HepG2 (cell line): ENCODE data around the gene C5AR1. TPM values are rescaled to one million over a fixed set of nuclear protein-coding genes. Genes with fewer than 3 reads are reported as not detected.

Experiments used
- ARID5B ChIP-seq: IDR thresholded peaks from 2 replicates; pipeline ENCODE4 v1.4.0; 2020; ENCODE audit warnings: mild to moderate bottlenecking, missing genetic modification reagents
- ATF7-NPFF ChIP-seq: sonication (generic); formaldehyde crosslinking; IDR thresholded peaks from 2 replicates; pipeline ENCODE4 v1.8.1; 2023; ENCODE audit warnings: mild to moderate bottlenecking, low read depth, missing genetic modification reagents, moderate library complexity
- CCAR2 ChIP-seq: fragments of 200-400 bp; formaldehyde crosslinking; optimal IDR thresholded peaks from 2 replicates; pipeline ENCODE3; 2018; ENCODE audit warnings: low read depth, mild to moderate bottlenecking, low read length, moderate library complexity
- CCDC6 ChIP-seq: sonication (generic); formaldehyde crosslinking; IDR thresholded peaks from 2 replicates; pipeline ENCODE4 v1.8.1; 2022; ENCODE audit warnings: mild to moderate bottlenecking, missing genetic modification reagents, moderate library complexity
- DDIT3 ChIP-seq: sonication (generic); formaldehyde crosslinking; IDR thresholded peaks from 2 replicates; pipeline ENCODE4 v1.4.0; 2020; ENCODE audit warnings: mild to moderate bottlenecking, missing genetic modification reagents
- ETV6 ChIP-seq: sonication (generic); formaldehyde crosslinking; conservative IDR thresholded peaks from 2 replicates; pipeline ENCODE4 v1.4.0; 2020; ENCODE audit warnings: missing genetic modification reagents
- FOXP1 ChIP-seq, 2 experiments: fragments of 450-650 bp in 1 of 2; IDR thresholded peaks; 2 replicates each; pipeline ENCODE4 v1.6.1; 2017 to 2018; ENCODE audit warnings: antibody characterized with exemption in 1 of 2
- HES4 ChIP-seq: sonication (generic); formaldehyde crosslinking; IDR thresholded peaks from 2 replicates; pipeline ENCODE4 v1.9.0; 2021; ENCODE audit warnings: mild to moderate bottlenecking, missing genetic modification reagents, borderline replicate concordance
- MEIS2 ChIP-seq: sonication (generic); formaldehyde crosslinking; IDR thresholded peaks from 2 replicates; pipeline ENCODE4 v1.9.0; 2021; ENCODE audit warnings: mild to moderate bottlenecking, missing genetic modification reagents
- SP2 ChIP-seq: sonication (generic); formaldehyde crosslinking; IDR thresholded peaks from 2 replicates; pipeline ENCODE4 v1.5.1; 2020; ENCODE audit warnings: mild to moderate bottlenecking, missing genetic modification reagents
- TEAD3 ChIP-seq: optimal IDR thresholded peaks from 2 replicates; pipeline ENCODE3; 2016; ENCODE audit warnings: borderline replicate concordance
- TMF1 ChIP-seq: sonication (generic); formaldehyde crosslinking; IDR thresholded peaks from 2 replicates; pipeline ENCODE4 v1.8.1; 2022; ENCODE audit warnings: low read depth, missing genetic modification reagents
- TP53 ChIP-seq: sonication (generic); formaldehyde crosslinking; conservative IDR thresholded peaks from 2 replicates; pipeline ENCODE4 v1.4.0; 2020; ENCODE audit warnings: missing genetic modification reagents
- YEATS4 ChIP-seq: sonication (generic); formaldehyde crosslinking; IDR thresholded peaks from 2 replicates; pipeline ENCODE4 v1.4.0; 2020; ENCODE audit warnings: missing genetic modification reagents, borderline replicate concordance
- ZEB1 ChIP-seq: IDR thresholded peaks from 2 replicates; pipeline ENCODE4 v1.6.1; 2012; ENCODE audit warnings: mild to moderate bottlenecking, low read depth, inconsistent platforms; ENCODE audit not compliant: insufficient replicate concordance
- ZNF124 ChIP-seq: sonication (generic); formaldehyde crosslinking; IDR thresholded peaks from 2 replicates; pipeline ENCODE4 v1.4.0; 2020; ENCODE audit warnings: missing genetic modification reagents
- ZNF160 ChIP-seq: sonication (generic); formaldehyde crosslinking; IDR thresholded peaks from 2 replicates; pipeline ENCODE4 v1.8.0; 2022; ENCODE audit warnings: mild to moderate bottlenecking, inconsistent platforms, missing genetic modification reagents
- ZNF496 ChIP-seq: sonication (generic); formaldehyde crosslinking; IDR thresholded peaks from 2 replicates; pipeline ENCODE4 v1.8.1; 2023; ENCODE audit warnings: mild to moderate bottlenecking, moderate library complexity, missing genetic modification reagents; ENCODE audit not compliant: insufficient replicate concordance
- ZNF574 ChIP-seq: sonication (generic); formaldehyde crosslinking; IDR thresholded peaks from 2 replicates; pipeline ENCODE4 v1.4.0; 2020; ENCODE audit warnings: missing genetic modification reagents
- ZNF615 ChIP-seq: sonication (generic); formaldehyde crosslinking; IDR thresholded peaks from 2 replicates; pipeline ENCODE4 v1.5.0; 2020; ENCODE audit warnings: mild to moderate bottlenecking, missing genetic modification reagents, borderline replicate concordance
- ZNF703 ChIP-seq: sonication (generic); formaldehyde crosslinking; IDR thresholded peaks from 2 replicates; pipeline ENCODE4 v1.5.1; 2020; ENCODE audit warnings: missing genetic modification reagents, mild to moderate bottlenecking, moderate library complexity, borderline replicate concordance
- ZNF746 ChIP-seq: sonication (generic); formaldehyde crosslinking; IDR thresholded peaks from 2 replicates; pipeline ENCODE4 v1.8.0; 2022; ENCODE audit warnings: mild to moderate bottlenecking, missing genetic modification reagents
- polyA plus RNA-seq, 8 experiments: library from polyadenylated mRNA; depleted of rRNA in 3 of 8; stranded (reverse) in 7 of 8; unstranded in 1 of 8; fragments of >200 nt; fragmentation: Illumina TruSeq in 4 of 8; extraction: Trizol in 4 of 8; gene quantifications; 2 replicates each; pipeline versions ENCODE4 v1.2.1 to v1.2.3, GENCODE V29; 2011 to 2016; ENCODE audit warnings: low read depth in 4 of 8, missing spikeins in 1 of 8, mixed read lengths in 1 of 8; ENCODE audit not compliant: insufficient read depth in 1 of 8
- total RNA-seq, 5 experiments: library from RNA; depleted of rRNA; stranded (reverse); fragments of >200 nt; fragmentation: Illumina TruSeq; extraction: Trizol; gene quantifications; 2 replicates each; pipeline ENCODE4 v1.2.3, GENCODE V29; 2016; ENCODE audit warnings: low read depth in 1 of 5

C5AR1 gene
- total and polyA plus RNA-seq, 2 of the 13 experiments (the other 11 are each of a cell fraction or from before 2014, with no cell fraction given), result 0.07 to 1.6 TPM

GRCh38 chr19:47273313-47274070, 36.2 kb upstream of the C5AR1 start (continued):
- no peak for TF ChIP-seq HES4
- TF ChIP-seq FOXP1 (IDR thresholded peaks at IDR 0.05), result no peak
- no peak for TF ChIP-seq FOXP1 (CRISPR knock-in tag; IDR thresholded peaks at IDR 0.05)
- TF ChIP-seq CCDC6 (CRISPR knock-in tag), result no peak
- no peak; the same call in 1 of the 2 replicates for TF ChIP-seq TMF1 (CRISPR knock-in tag)
- TF ChIP-seq ZNF496 (CRISPR knock-in tag), result no peak
- no peak for TF ChIP-seq TEAD3 (CRISPR knock-in tag)
- TF ChIP-seq ZNF160 (CRISPR knock-in tag), result 0 out of 2 replicates have a peak, but pooled peaks have one; percentile 64
- TF ChIP-seq ZNF746, result no peak
- no peak for TF ChIP-seq ETV6 (CRISPR knock-in tag)
- peak; percentile 57; the same call in 1 of the 2 replicates for TF ChIP-seq ZNF574 (CRISPR knock-in tag)
- peak; percentile 79 for TF ChIP-seq ATF7-NPFF
- 0 out of 2 replicates have a peak, but pooled peaks have one; percentile 52 for TF ChIP-seq ZNF615 (CRISPR knock-in tag)
- no peak for TF ChIP-seq ARID5B (CRISPR knock-in tag)
- TF ChIP-seq YEATS4, result 0 out of 2 replicates have a peak, but pooled peaks have one; percentile 44
- peak; percentile 42 for TF ChIP-seq ZEB1
- no peak for TF ChIP-seq TP53 (CRISPR knock-in tag)
- TF ChIP-seq DDIT3 (CRISPR knock-in tag), result no peak
- TF ChIP-seq MEIS2 (CRISPR knock-in tag), result no peak
- TF ChIP-seq ZNF703 (CRISPR knock-in tag), result no peak
- TF ChIP-seq ZNF124, result no peak
- TF ChIP-seq CCAR2, result no peak
- TF ChIP-seq SP2, result no peak
